Fibroblast of skin of left quadriceps (primary cell): ENCODE measurements around the gene COPS7A.
A peak's percentile ranks its signal among the peaks of the same experiment; 100 is the strongest.

Experiments
- DNase-seq, 2 experiments: peaks; one replicate each; pipeline ENCODE4 v3.0.0-alpha.2; 2013; ENCODE audit warnings: low read depth in 2 of 2

COPS7A gene

GRCh38 chr12:6750506-6750905, 26.7 kb downstream of the COPS7A start:
- DNase-seq, result no peak

GRCh38 chr12:6751767-6752166, 27.9 kb downstream of the COPS7A start:
- no peak for DNase-seq

GRCh38 chr12:6752167-6752920, 28.5 kb downstream of the COPS7A start:
- peak; percentile 26 to 32 for DNase-seq

- peak; percentile 99 for DNase-seq
These were observed 29.3 kb downstream of the COPS7A start, which contains the start of gene MLF2 for GRCh38 chr12:6752921-6753771. Gene MLF2, minus strand, starts transcription at chr12:6753141. Its CDS starts 807 bp downstream, at chr12:6752334.

- no peak for DNase-seq
These were observed 30.0 kb downstream of the COPS7A start for GRCh38 chr12:6753772-6754356.

GRCh38 chr12:6754411-6754810, 30.6 kb downstream of the COPS7A start:
- DNase-seq, result no peak

GRCh38 chr12:6757028-6757690, 33.3 kb downstream of the COPS7A start:
- no peak for DNase-seq

GRCh38 chr12:6758506-6759095, 34.8 kb downstream of the COPS7A start:
- DNase-seq, result no peak

GRCh38 chr12:6759741-6760140, 35.9 kb downstream of the COPS7A start:
- DNase-seq, result no peak

- no peak for DNase-seq
These were observed 39.5 kb downstream of the COPS7A start for GRCh38 chr12:6763380-6763779.

GRCh38 chr12:6764011-6764828, 40.4 kb downstream of the COPS7A start:
- peak; percentile 100 for DNase-seq

GRCh38 chr12:6765048-6765633, 41.3 kb downstream of the COPS7A start:
- DNase-seq, result no peak

GRCh38 chr12:6765634-6766581, 42.1 kb downstream of the COPS7A start, which contains the start of gene PTMS:
Gene PTMS, plus strand, starts transcription at chr12:6766363. Its CDS starts 343 bp downstream, at chr12:6766706.
- DNase-seq, result peak; percentile 87 to 90

- no peak for DNase-seq
These were observed 43.0 kb downstream of the COPS7A start for GRCh38 chr12:6766651-6767349.

GRCh38 chr12:6767353-6768319, 43.8 kb downstream of the COPS7A start:
- no peak for DNase-seq

- no peak for DNase-seq
These were observed 44.6 kb downstream of the COPS7A start for GRCh38 chr12:6768437-6768914.

- no peak for DNase-seq
These were observed 45.1 kb downstream of the COPS7A start for GRCh38 chr12:6768990-6769389.
